Measurements from ENCODE around the gene ATP6V0A1. TPM values are rescaled to one million over a fixed set of nuclear protein-coding genes. Genes with fewer than 3 reads are reported as not detected.

The ATP6V0A1 gene
- total RNA-seq: 1 to 10 TPM; 6.6 to 8.0 TPM

DNA sequence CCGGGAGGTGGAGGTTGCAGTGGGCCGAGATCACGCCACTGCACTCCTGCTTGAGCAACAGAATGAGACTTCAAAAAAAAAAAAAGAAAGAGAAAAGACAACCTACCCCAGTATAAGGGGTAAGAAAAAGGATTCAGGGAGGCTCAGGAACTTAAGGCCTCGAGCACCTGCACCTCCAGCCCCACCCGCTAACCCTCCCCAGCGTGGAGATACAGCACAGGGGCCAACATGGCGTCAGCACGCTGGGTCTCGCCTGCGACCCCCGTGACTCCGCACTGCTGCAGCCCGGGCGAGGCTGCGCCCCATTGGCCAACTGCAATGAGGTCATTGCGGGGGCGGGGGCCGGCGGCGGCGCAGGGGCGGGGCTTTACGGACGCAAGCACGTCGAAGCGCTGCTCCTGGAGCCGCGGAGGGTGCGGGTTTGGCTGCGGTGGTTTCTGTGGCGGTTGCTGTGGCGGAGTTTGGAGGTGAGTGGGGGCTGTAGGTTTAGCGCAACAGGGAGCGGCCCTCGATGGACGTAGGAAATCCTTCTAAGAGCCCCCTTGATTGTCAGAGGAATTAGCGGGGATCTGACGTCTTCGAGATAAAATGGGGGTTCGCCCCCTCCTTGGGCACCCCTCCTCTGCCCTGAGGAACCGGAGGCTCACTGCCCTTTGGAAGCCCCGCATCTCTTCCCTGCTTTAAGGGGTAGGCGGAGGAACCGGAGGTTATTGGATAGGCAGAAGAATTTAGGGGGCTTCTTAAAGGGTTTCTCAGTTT is at the start of gene ATP6V0A1:
Gene ATP6V0A1, plus strand, starts transcription at position 382 of the 759 bp plus-strand sequence. CDS start 2,017 bp downstream, outside the sequence.

DNA sequence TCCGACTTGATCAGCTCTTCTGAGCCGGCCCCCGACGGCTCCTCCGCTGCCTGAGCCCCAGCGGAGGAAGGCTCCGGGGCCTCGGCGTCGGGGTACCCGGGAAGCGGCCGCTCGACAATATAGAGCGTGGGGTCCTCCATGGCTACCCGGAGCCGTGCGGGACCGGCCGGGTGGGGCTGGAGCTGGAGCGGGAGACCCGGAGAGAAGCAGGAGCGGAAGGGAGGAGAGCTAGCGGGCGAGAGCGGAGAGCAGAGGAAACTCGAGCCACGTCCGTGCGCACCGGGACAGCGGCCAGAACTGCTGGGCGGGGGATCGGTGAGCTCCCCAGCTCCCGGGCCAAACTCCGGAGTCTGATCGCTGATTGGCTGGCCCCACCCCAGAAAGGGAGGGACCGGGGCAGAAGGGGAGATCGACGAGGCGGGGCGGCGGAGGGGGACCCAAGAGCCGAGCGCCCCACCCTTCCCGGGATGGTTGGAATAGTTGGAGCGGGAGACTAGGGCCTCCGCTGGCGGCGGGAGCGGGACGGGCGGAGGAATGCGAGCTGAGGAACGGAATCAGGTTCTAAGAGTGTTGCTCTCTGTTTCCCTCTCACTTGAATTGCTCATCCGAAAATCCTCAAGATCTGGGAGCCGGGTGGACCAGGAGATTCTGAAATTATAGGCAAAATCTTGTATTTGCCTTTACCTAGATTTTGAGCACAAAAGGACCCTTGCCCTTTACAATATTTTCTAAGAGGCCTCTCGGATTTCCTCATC is 35.5 kb upstream of the ATP6V0A1 start, which contains the start of gene CAVIN1:
Gene CAVIN1, minus strand, starts transcription at position 299 of the 755 bp plus-strand sequence. Its CDS starts 159 bp downstream, at position 140.

DNA sequence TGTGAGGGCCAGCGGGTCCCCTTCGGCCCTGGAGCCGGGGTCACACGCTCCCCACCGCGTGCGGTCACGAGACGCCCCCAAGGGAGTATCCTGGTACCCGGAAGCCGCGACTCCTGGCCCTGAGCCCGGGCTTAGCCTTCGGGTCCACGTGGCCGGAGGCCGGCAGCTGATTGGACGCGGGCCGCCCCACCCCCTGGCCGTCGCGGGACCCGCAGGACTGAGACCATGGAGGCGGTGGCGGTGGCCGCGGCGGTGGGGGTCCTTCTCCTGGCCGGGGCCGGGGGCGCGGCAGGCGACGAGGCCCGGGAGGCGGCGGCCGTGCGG is 77.3 kb downstream of the ATP6V0A1 start, which contains the start of gene NAGLU:
Gene NAGLU, plus strand, starts transcription at position 194 of the 324 bp plus-strand sequence. Its CDS starts 32 bp downstream, at position 226.

GRCh38 chr17:42552736-42553135 is 94.1 kb downstream of the ATP6V0A1 start, which contains the start of gene HSD17B1:
TSS of gene HSD17B1 (plus strand) at chr17:42552923. CDS start at chr17:42552934, 11 bp downstream.

DNA sequence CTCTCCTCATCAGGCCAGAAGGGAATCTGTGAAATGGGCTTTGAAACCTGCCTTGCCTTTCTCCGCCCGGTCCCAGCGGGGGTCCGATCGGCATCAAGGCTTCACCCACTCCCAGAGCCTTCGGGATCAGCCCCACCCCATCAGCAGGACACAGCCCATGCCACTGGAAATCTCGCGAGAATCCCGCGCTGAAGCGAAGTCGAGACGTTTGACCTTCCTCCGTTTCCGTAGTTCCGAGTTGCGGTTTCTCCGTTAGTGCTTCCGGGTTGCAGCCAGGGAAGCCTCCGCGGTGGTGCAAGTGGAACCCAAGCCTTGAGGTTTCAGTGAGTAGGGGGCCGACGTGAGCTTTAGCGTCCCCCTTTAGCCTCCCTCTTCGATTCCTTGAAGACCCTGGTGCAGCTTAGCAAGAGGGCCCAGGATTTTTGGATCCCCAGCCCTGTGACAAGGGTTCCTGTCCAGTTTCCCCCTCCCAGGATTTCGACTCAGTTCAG is 103.3 kb downstream of the ATP6V0A1 start, which contains the start of gene COASY:
Gene COASY, plus strand, starts transcription at position 252 of the 491 bp plus-strand sequence. CDS start 475 bp downstream, outside the sequence.

DNA sequence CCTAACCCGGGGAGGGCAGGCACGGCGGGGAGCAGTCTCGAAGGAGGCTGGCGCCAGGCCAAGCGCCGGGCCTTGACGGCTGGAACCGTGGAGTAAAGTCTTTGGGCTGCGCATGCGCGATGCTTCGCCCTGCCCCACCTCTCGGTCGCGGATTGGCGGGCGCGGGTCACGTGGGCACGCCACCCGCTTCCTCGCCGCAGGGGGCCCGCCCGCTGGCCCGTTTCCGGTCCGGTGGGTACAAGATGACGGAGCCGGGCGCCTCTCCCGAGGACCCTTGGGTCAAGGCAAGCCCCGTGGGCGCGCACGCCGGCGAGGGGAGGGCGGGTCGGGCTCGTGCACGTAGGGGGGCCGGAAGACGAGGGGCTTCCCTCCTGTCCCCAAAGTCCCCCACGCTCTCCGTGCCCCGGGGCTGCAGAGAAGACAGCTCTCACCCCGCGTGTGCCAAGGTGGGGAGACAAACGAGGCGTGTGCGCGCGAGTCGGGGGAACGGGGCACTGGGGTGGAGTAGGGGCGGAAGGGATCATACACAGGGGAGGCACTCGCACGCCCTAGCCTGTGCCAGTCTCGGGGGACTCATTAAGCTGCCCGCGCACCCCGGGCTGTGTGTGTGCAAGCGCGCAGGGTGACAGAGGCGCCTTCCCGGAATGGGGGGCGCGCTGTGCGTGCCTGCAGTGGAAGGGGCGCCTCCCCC is 108.3 kb downstream of the ATP6V0A1 start, which contains the start of gene MLX:
Gene MLX, plus strand, starts transcription at position 218 of the 691 bp plus-strand sequence. Its CDS starts 25 bp downstream, at position 243.

Small RNA genes within 50 kb of the gene (microRNA-seq; reads per million reads assigned to microRNA genes)
- not detected for gene MIR5010 (ENCODE audit: borderline microRNAs expressed, borderline replicate concordance)
- not detected for gene MIR548AT (ENCODE audit: borderline microRNAs expressed, borderline replicate concordance)

Other genes starting within 250 kb of the ATP6V0A1 start
- 100 to 1,000 TPM; 166 to 172 TPM for gene STAT5B, start 182.5 kb upstream of the ATP6V0A1 start, total RNA-seq
- 100 to 1,000 TPM; 129 to 131 TPM for gene STAT5A, start 170.4 kb upstream of the ATP6V0A1 start, total RNA-seq
- 100 to 1,000 TPM; 123 TPM for gene STAT3, start 70.4 kb upstream of the ATP6V0A1 start, total RNA-seq
- 1 to 10 TPM; 1.4 TPM for gene CAVIN1, start 35.6 kb upstream of the ATP6V0A1 start, total RNA-seq
- 10 to 100 TPM; 20.3 to 23.5 TPM for gene NAGLU, start 77.4 kb downstream of the ATP6V0A1 start, total RNA-seq
- gene HSD17B1, start 94.0 kb downstream of the ATP6V0A1 start, total RNA-seq: under 1 TPM; 0.51 to 0.73 TPM
- gene COASY, start 103.3 kb downstream of the ATP6V0A1 start, total RNA-seq: 10 to 100 TPM; 69.8 to 70.7 TPM
- gene MLX, start 108.2 kb downstream of the ATP6V0A1 start, total RNA-seq: 10 to 100 TPM; 54.4 to 61.3 TPM
- 10 to 100 TPM; 13.6 to 14.1 TPM for gene PSMC3IP, start 118.9 kb downstream of the ATP6V0A1 start, total RNA-seq
- 10 to 100 TPM; 73.0 to 73.6 TPM for gene RETREG3, start 150.5 kb downstream of the ATP6V0A1 start, total RNA-seq
- 10 to 100 TPM; 37.6 to 39.0 TPM for gene TUBG1, start 150.8 kb downstream of the ATP6V0A1 start, total RNA-seq
- 1 to 10 TPM; 8.5 to 8.8 TPM for gene TUBG2, start 200.4 kb downstream of the ATP6V0A1 start, total RNA-seq
- gene PLEKHH3, start 218.1 kb downstream of the ATP6V0A1 start, total RNA-seq: 1 to 10 TPM; 1.6 TPM
- gene CCR10, start 223.0 kb downstream of the ATP6V0A1 start, total RNA-seq: under 1 TPM; 0.35 to 0.39 TPM
- gene CNTNAP1, start 223.7 kb downstream of the ATP6V0A1 start, total RNA-seq: 1 to 10 TPM; 1.5 TPM

Measured in activated naive CD4-positive, alpha-beta T cell treated with anti-CD3 and anti-CD28 coated beads, Interleukin-2, amount 10 ng/mL, durations not matched to agents 5 hours and 36 hours (primary cell).